Neutrophil (primary cell): ENCODE results near the gene APOBR.
A peak's percentile ranks its signal among the peaks of the same experiment; 100 is the strongest.
"Not testable (repeated sequence)": the region's sequence is repeated elsewhere in the genome, so short reads cannot be mapped to it uniquely, and the experiment has no call there.

Experiments used
- H3K27ac ChIP-seq: fragments of 200-600 bp; sonication (generic); 2 replicates; pipeline ENCODE4 v1.5.1; 2016; ENCODE audit warnings: mild to moderate bottlenecking, moderate library complexity
- H3K27me3 ChIP-seq: fragments of 200-600 bp; sonication (generic); 2 replicates; pipeline ENCODE4 v1.6.0; 2016; ENCODE audit warnings: mild to moderate bottlenecking
- H3K36me3 ChIP-seq: fragments of 200-600 bp; sonication (generic); 2 replicates; pipeline ENCODE4 v1.5.1; 2017
- H3K4me1 ChIP-seq, 2 experiments: fragments of 200-600 bp in 1 of 2; sonication (generic) in 1 of 2; 1 replicate in 1 of 2; 2 replicates in 1 of 2; pipeline versions ENCODE4 v1.5.1 to v1.6.1; 2013 to 2016; ENCODE audit warnings: low read depth in 1 of 2, low read length in 1 of 2, mild to moderate bottlenecking in 1 of 2, moderate library complexity in 1 of 2; ENCODE audit not compliant: control insufficient read depth in 1 of 2, insufficient read depth in 1 of 2
- H3K4me3 ChIP-seq, 2 experiments: fragments of 200-600 bp in 1 of 2; sonication (generic) in 1 of 2; 1 replicate in 1 of 2; 2 replicates in 1 of 2; pipeline ENCODE4 v1.5.1; 2013 to 2016; ENCODE audit warnings: low read depth in 1 of 2, low read length in 1 of 2, mild to moderate bottlenecking in 1 of 2, moderate library complexity in 1 of 2
- H3K9me3 ChIP-seq: fragments of 200-600 bp; sonication (generic); 2 replicates; pipeline ENCODE4 v1.5.1; 2016
- TF ChIP-seq, protein P1 (sequence below): fragments of 200-600 bp; sonication (generic); IDR thresholded peaks from 2 replicates; pipeline ENCODE4 v1.5.1; 2016; ENCODE audit warnings: antibody characterized with exemption

Gene APOBR

DNA sequence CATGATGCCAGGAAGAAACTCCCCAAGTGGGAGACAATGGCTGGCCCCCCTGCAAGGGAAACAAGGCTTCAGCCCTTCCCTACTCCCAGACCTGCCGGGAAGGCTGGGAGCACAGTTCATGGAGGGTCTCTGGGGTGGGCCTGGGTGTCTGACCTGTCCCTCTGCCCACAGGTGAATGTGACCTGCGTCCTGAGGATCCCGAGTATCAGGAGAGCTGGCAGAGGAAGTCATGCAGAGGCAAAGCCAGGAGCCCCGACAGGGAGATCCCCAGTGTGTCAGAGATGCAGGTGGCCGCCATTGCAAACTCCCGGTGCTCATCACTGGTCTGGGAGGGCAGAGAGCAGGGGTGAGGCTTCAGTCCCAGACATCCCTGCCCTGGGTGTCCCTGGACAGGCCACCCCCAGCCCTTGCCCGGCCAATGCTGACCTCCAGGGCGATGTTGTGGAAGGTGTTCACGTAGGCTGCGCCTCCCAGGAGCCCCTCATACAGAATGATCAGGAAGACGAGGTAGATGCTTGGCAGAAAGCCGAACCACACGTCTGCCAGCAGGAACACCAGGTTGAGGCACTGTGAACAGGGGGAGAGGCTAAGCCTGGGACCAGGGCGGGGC, 17.0 kb upstream of the APOBR start:
- H3K27ac ChIP-seq = no peak overlapping the region
- TF ChIP-seq, protein P1, sequence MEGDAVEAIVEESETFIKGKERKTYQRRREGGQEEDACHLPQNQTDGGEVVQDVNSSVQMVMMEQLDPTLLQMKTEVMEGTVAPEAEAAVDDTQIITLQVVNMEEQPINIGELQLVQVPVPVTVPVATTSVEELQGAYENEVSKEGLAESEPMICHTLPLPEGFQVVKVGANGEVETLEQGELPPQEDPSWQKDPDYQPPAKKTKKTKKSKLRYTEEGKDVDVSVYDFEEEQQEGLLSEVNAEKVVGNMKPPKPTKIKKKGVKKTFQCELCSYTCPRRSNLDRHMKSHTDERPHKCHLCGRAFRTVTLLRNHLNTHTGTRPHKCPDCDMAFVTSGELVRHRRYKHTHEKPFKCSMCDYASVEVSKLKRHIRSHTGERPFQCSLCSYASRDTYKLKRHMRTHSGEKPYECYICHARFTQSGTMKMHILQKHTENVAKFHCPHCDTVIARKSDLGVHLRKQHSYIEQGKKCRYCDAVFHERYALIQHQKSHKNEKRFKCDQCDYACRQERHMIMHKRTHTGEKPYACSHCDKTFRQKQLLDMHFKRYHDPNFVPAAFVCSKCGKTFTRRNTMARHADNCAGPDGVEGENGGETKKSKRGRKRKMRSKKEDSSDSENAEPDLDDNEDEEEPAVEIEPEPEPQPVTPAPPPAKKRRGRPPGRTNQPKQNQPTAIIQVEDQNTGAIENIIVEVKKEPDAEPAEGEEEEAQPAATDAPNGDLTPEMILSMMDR = no peak
- no peaks in the 10 kb centered on the region for H3K4me1 ChIP-seq
- no peaks in the 10 kb centered on the region for H3K9me3 ChIP-seq
- H3K27me3 ChIP-seq = no peaks in the 10 kb centered on the region
- peaks cover 96% of the 10 kb centered on the region for H3K36me3 ChIP-seq
- no peak overlapping the region for H3K4me3 ChIP-seq

DNA sequence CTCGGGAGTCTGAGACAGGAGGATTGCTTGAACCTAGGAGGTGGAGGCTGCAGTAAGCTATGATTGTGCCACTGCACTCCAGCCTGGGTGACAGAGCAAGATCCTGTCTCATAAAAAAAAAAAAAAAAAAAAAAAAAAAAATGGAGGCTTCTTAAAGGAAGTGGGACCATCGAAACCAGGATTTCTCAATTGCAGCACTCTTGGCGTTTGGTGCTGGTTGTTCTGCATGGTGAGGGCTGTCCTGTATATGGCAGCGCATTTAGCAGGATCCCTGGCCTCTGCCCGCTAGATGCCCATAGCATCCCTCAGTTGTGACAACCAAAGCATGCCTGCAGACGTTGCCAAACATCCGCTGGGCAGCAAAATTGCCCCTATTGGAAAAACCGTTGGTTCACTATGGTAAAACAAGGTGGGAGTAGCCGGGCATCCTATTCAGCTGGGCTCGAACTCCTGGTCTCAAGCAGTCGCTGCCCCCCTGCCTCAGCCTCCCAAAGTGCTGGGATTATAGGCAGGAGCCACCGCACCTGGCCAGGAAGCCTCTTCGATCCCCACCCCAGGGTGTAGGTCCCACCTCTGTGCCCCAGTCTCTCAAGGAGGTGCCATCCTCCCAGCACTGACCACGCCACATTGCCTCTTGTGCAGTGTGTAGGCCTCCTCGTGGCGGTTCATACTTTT, 15.8 kb upstream of the APOBR start:
- no peaks in the 10 kb centered on the region for H3K4me1 ChIP-seq
- H3K36me3 ChIP-seq = peaks cover 100% of the 10 kb centered on the region
- no peaks in the 10 kb centered on the region for H3K27me3 ChIP-seq
- H3K4me3 ChIP-seq = no peak overlapping the region
- no peak overlapping the region for H3K27ac ChIP-seq
- TF ChIP-seq, protein P1 = no peak
- no peaks in the 10 kb centered on the region for H3K9me3 ChIP-seq

DNA sequence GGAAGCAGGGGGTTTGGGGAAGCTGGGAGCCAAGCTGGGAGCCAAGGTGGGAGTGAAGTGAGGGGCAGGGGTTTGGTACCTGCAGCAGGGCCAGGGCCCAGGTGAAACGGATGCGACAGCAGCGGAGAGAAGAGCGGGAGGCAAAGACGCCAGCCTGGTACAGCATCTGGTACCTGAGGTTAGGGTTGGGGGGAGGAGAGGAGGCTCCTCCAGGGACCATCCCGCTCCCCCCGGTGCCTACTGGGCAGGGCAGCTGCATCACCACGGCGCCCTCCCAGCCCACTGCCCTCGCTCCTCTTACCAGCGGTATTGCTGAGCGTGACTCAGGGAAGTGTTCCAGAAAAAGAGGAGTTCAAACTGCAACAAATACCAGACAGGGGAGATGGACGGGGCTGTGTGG, 12.4 kb upstream of the APOBR start:
- Histone ChIP-seq H3K9me3 (no peaks in the 10 kb centered on the region), H3K36me3 (peaks cover 97% of the 10 kb centered on the region), H3K4me1 (no peaks in the 10 kb centered on the region), H3K27ac (no peak overlapping the region), H3K27me3 (no peaks in the 10 kb centered on the region), H3K4me3 (no peak overlapping the region)
- TF ChIP-seq, protein P1 = no peak

DNA sequence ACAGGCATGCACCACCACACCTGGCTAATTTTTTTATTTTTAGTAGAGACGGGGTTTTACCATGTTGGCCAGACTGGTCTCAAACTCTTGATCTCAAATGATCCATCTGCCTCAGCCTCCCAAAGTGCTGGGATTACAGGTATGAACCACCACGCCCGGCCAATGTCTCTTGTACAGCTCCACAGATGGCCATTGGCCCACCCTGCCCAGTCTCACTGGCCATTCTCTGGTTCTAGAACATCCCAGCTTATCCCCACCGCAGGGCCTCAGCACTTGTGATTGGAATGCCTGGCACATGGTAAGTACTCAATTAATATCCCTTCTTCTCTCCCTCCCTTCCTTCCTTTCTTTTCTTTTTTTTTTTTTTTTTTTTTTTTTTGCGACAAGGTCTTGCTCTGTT, 11.1 kb upstream of the APOBR start:
- peaks cover 97% of the 10 kb centered on the region for H3K36me3 ChIP-seq
- not testable (repeated sequence) for H3K4me3 ChIP-seq, H3K4me1 ChIP-seq, H3K27ac ChIP-seq, H3K9me3 ChIP-seq, H3K27me3 ChIP-seq

DNA sequence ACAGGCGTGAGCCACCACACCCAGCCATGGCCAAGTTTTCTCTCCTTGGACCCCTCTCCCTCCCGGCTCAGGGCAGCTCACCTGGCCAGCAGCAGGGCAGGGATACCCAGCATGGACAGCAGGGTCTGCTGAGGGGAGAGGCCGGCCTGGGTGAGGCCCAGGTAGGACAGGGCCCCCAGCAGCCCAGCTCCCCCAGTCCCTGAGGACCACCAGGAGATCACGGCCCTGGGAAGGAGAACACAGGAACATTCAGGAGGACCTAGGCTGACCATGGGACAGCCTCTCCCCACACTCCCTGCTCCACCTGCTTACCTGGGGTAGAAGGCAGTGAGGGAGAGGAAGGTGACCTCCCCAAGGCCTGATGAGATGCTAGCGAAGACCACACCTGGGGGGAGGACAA, 8.2 kb upstream of the APOBR start:
- Histone ChIP-seq H3K27ac (no peak overlapping the region), H3K36me3 (peaks cover 82% of the 10 kb centered on the region), H3K4me1 (peaks cover 7 to 8% of the 10 kb centered on the region in 2 experiments), H3K9me3 (no peaks in the 10 kb centered on the region), H3K27me3 (no peaks in the 10 kb centered on the region), H3K4me3 (no peak overlapping the region)
- TF ChIP-seq, protein P1 = no peak

DNA sequence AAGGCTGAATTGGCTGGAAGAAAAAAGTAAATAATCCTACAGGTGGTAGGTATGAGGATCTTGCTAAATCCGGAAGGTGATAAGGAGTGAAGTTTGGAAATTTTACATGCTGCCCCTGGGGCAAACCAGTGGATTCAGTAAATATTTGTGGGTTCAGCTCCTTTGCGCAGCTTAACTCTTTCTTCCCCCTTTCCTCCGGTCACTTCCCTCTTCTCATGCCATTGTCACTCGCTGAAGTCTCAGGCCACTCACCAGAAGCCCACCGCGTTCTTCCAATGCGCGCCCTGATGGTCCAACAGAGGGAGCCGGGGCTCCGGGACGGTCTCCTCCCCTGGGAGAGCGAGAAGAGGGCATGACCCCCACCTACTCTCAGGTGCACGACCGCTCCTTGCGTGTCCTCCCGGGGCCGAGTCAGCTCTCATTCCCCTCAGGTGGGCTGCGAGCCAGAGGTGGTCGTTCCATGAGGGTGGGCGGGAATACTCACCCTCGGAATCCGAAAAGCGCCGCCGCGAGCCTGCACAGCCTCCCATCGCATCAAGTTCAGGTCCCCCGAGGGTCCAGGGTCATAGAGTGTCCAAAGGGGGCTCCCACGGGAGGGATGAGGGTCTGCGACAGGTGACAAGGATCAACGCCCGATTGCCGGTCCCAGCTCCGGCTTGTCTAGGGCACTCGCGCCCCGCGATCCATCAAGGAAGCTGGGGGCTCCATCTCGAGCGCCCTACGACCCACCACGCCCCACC, 3.0 kb upstream of the APOBR start:
- Histone ChIP-seq H3K27ac (peak overlapping the region; percentile 100), H3K27me3 (no peaks in the 10 kb centered on the region), H3K4me1 (peaks cover 43 to 56% of the 10 kb centered on the region in 2 experiments), H3K4me3 (peak overlapping the region; percentile 83 to 88), H3K36me3 (peaks cover 37% of the 10 kb centered on the region), H3K9me3 (no peaks in the 10 kb centered on the region)
- TF ChIP-seq, protein P1 = no peak
